Hematopoietic multipotent progenitor cell treated with erythropoietin and hydrocortisone succinate and interleukin-3 and kit ligand, for 6 days (in vitro differentiated cells): ENCODE results near the gene FGF14.
"Not testable (repeated sequence)": the region's sequence is repeated elsewhere in the genome, so short reads cannot be mapped to it uniquely, and the experiment has no call there.

Source experiments
- DNase-seq: peaks from one replicate; pipeline ENCODE4 v3.0.0-alpha.2; 2015

FGF14 gene

GRCh38 chr13:102028206-102028605 is 373.6 kb downstream of the FGF14 start:
- no peak for DNase-seq

GRCh38 chr13:102021777-102022176 is 380.1 kb downstream of the FGF14 start:
- no peak for DNase-seq

- no peak for DNase-seq
Measured at GRCh38 chr13:102020611-102021216, 381.1 kb downstream of the FGF14 start.

GRCh38 chr13:102018716-102019115 is 383.1 kb downstream of the FGF14 start:
- DNase-seq: no peak

GRCh38 chr13:102017248-102017647 is 384.6 kb downstream of the FGF14 start:
- DNase-seq: peak; percentile 3

- DNase-seq: no peak
Measured at GRCh38 chr13:102012299-102013293, 389.3 kb downstream of the FGF14 start.

GRCh38 chr13:102011455-102011854 is 390.4 kb downstream of the FGF14 start:
- not testable (repeated sequence) for DNase-seq

GRCh38 chr13:102003848-102004570 is 397.8 kb downstream of the FGF14 start:
- no peak for DNase-seq

- DNase-seq: no peak
Measured at GRCh38 chr13:102002287-102002686, 399.6 kb downstream of the FGF14 start.

- DNase-seq: no peak
Measured at GRCh38 chr13:102000764-102001163, 401.1 kb downstream of the FGF14 start.

- no peak for DNase-seq
Measured at GRCh38 chr13:101998129-101998528, 403.7 kb downstream of the FGF14 start.

GRCh38 chr13:101996954-101997353 is 404.9 kb downstream of the FGF14 start:
- no peak for DNase-seq

- DNase-seq: no peak
Measured at GRCh38 chr13:101989798-101990350, 412.0 kb downstream of the FGF14 start.

- DNase-seq: no peak
Measured at GRCh38 chr13:101988140-101988539, 413.7 kb downstream of the FGF14 start.

GRCh38 chr13:101986316-101986715 is 415.5 kb downstream of the FGF14 start:
- no peak for DNase-seq

GRCh38 chr13:101985321-101985720 is 416.5 kb downstream of the FGF14 start:
- DNase-seq: no peak

- no peak for DNase-seq
Measured at GRCh38 chr13:101982903-101983302, 418.9 kb downstream of the FGF14 start.

GRCh38 chr13:101979825-101980224 is 422.0 kb downstream of the FGF14 start:
- no peak for DNase-seq

GRCh38 chr13:101978552-101979315 is 423.1 kb downstream of the FGF14 start:
- no peak for DNase-seq

GRCh38 chr13:101977475-101977874 is 424.4 kb downstream of the FGF14 start:
- no peak for DNase-seq

- DNase-seq: no peak
Measured at GRCh38 chr13:101972191-101972590, 429.7 kb downstream of the FGF14 start.

- DNase-seq: no peak
Measured at GRCh38 chr13:101970341-101970740, 431.5 kb downstream of the FGF14 start.
